SKM-1 (cell line): ENCODE results near the gene ENOPH1.

ENCODE experiments used
- DNase-seq: peaks from one replicate; lab custom pipeline; 2025; ENCODE audit not compliant: unreplicated experiment; lab: John Stamatoyannopoulos, UW

The ENOPH1 gene

GRCh38 chr4:82425478-82425877 lies 4.9 kb upstream of the ENOPH1 start:
- DNase-seq: no peak

GRCh38 chr4:82428526-82428968 lies 1.8 kb upstream of the ENOPH1 start:
- DNase-seq: no peak

- peak; percentile 79 for DNase-seq
These were observed 1.2 kb upstream of the ENOPH1 start for GRCh38 chr4:82428969-82429727.

GRCh38 chr4:82429728-82430192 lies 630 bp upstream of the ENOPH1 start:
- no peak for DNase-seq

- no peak for DNase-seq
These were observed 765 bp downstream of the ENOPH1 start for GRCh38 chr4:82430964-82431745.

- DNase-seq: no peak
These were observed 1.4 kb downstream of the ENOPH1 start for GRCh38 chr4:82431831-82432230.

GRCh38 chr4:82432596-82432995 lies 2.2 kb downstream of the ENOPH1 start:
- no peak for DNase-seq

GRCh38 chr4:82433791-82434190 lies 3.4 kb downstream of the ENOPH1 start:
- DNase-seq: no peak

GRCh38 chr4:82434949-82435348 lies 4.6 kb downstream of the ENOPH1 start:
- DNase-seq: no peak

GRCh38 chr4:82436130-82436529 lies 5.7 kb downstream of the ENOPH1 start:
- no peak for DNase-seq

GRCh38 chr4:82436780-82437179 lies 6.4 kb downstream of the ENOPH1 start:
- DNase-seq: no peak

- DNase-seq: no peak
These were observed 7.1 kb downstream of the ENOPH1 start for GRCh38 chr4:82437285-82438005.

- DNase-seq: no peak
These were observed 8.7 kb downstream of the ENOPH1 start for GRCh38 chr4:82439088-82439487.

GRCh38 chr4:82447886-82448285 lies 17.5 kb downstream of the ENOPH1 start:
- no peak for DNase-seq

GRCh38 chr4:82450966-82451755 lies 20.8 kb downstream of the ENOPH1 start:
- no peak for DNase-seq

GRCh38 chr4:82452026-82452425 lies 21.6 kb downstream of the ENOPH1 start:
- no peak for DNase-seq

- DNase-seq: no peak
These were observed 26.9 kb downstream of the ENOPH1 start for GRCh38 chr4:82457266-82457665.

- no peak for DNase-seq
These were observed 28.3 kb downstream of the ENOPH1 start for GRCh38 chr4:82458729-82459128.

GRCh38 chr4:82461710-82462109 lies 31.3 kb downstream of the ENOPH1 start:
- no peak for DNase-seq

- DNase-seq: peak; percentile 69
These were observed 32.0 kb downstream of the ENOPH1 start for GRCh38 chr4:82462415-82462831.

- no peak for DNase-seq
These were observed 32.8 kb downstream of the ENOPH1 start for GRCh38 chr4:82463221-82463620.
